Measurements from ENCODE around the gene TMEM248. TPM values are rescaled to one million over a fixed set of nuclear protein-coding genes. Genes with fewer than 3 reads are reported as not detected.

Gene TMEM248
- total RNA-seq, 1 experiment from 2014 or later, result 70.5 TPM

- H3K4me3 Mint-ChIP-seq (ENCODE audit: low read depth, unreplicated experiment), result no peak overlapping the region
- peaks cover 11% of the 10 kb centered on the region for H3K4me1 Mint-ChIP-seq (ENCODE audit: low read depth, unreplicated experiment)
- H3K27ac Mint-ChIP-seq (ENCODE audit: unreplicated experiment), result no peak overlapping the region
- TF ChIP-seq, protein P1, sequence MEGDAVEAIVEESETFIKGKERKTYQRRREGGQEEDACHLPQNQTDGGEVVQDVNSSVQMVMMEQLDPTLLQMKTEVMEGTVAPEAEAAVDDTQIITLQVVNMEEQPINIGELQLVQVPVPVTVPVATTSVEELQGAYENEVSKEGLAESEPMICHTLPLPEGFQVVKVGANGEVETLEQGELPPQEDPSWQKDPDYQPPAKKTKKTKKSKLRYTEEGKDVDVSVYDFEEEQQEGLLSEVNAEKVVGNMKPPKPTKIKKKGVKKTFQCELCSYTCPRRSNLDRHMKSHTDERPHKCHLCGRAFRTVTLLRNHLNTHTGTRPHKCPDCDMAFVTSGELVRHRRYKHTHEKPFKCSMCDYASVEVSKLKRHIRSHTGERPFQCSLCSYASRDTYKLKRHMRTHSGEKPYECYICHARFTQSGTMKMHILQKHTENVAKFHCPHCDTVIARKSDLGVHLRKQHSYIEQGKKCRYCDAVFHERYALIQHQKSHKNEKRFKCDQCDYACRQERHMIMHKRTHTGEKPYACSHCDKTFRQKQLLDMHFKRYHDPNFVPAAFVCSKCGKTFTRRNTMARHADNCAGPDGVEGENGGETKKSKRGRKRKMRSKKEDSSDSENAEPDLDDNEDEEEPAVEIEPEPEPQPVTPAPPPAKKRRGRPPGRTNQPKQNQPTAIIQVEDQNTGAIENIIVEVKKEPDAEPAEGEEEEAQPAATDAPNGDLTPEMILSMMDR (IDR thresholded peaks at IDR 0.05; ENCODE audit: unreplicated experiment), result no peak
- no TSS peak for BruUV-seq (replicated peaks)
- intact Hi-C loops (cut with micrococcal nuclease; ENCODE audit: unreplicated experiment), result no loop called here
- H3K36me3 Mint-ChIP-seq (ENCODE audit: insufficient read depth, unreplicated experiment), result peaks cover 36% of the 10 kb centered on the region
- no peaks in the 10 kb centered on the region for H3K9me3 Mint-ChIP-seq (ENCODE audit: low read depth, unreplicated experiment)
- H3K27me3 Mint-ChIP-seq (ENCODE audit: unreplicated experiment), result no peaks in the 10 kb centered on the region
- CTCF ChIA-PET, result no interaction called here
- no peak for DNase-seq
Observed at GRCh38 chr7:66948480-66949109, 27.6 kb downstream of the TMEM248 start.

GRCh38 chr7:66950311-66950710 lies 29.3 kb downstream of the TMEM248 start:
- TF ChIP-seq, protein P1 (IDR thresholded peaks at IDR 0.05; ENCODE audit: unreplicated experiment), result no peak
- H3K27ac Mint-ChIP-seq (ENCODE audit: unreplicated experiment), result no peak overlapping the region
- H3K36me3 Mint-ChIP-seq (ENCODE audit: insufficient read depth, unreplicated experiment), result peaks cover 31% of the 10 kb centered on the region
- intact Hi-C loops (cut with micrococcal nuclease; ENCODE audit: unreplicated experiment), result no loop called here
- no peaks in the 10 kb centered on the region for H3K27me3 Mint-ChIP-seq (ENCODE audit: unreplicated experiment)
- H3K9me3 Mint-ChIP-seq (ENCODE audit: low read depth, unreplicated experiment), result no peaks in the 10 kb centered on the region
- H3K4me3 Mint-ChIP-seq (ENCODE audit: low read depth, unreplicated experiment), result no peak overlapping the region
- BruUV-seq (replicated peaks), result no TSS peak
- CTCF ChIA-PET, result no interaction called here
- no peak for DNase-seq
- H3K4me1 Mint-ChIP-seq (ENCODE audit: low read depth, unreplicated experiment), result peaks cover 11% of the 10 kb centered on the region

- intact Hi-C loops (cut with micrococcal nuclease; ENCODE audit: unreplicated experiment), result no loop called here
- H3K9me3 Mint-ChIP-seq (ENCODE audit: low read depth, unreplicated experiment), result no peaks in the 10 kb centered on the region
- no peaks in the 10 kb centered on the region for H3K27me3 Mint-ChIP-seq (ENCODE audit: unreplicated experiment)
- peaks cover 11% of the 10 kb centered on the region for H3K4me1 Mint-ChIP-seq (ENCODE audit: low read depth, unreplicated experiment)
- H3K4me3 Mint-ChIP-seq (ENCODE audit: low read depth, unreplicated experiment), result no peak overlapping the region
- CTCF ChIA-PET, result no interaction called here
- no peak for DNase-seq
- no TSS peak for BruUV-seq (replicated peaks)
- peaks cover 29% of the 10 kb centered on the region for H3K36me3 Mint-ChIP-seq (ENCODE audit: insufficient read depth, unreplicated experiment)
- H3K27ac Mint-ChIP-seq (ENCODE audit: unreplicated experiment), result no peak overlapping the region
- TF ChIP-seq, protein P1 (IDR thresholded peaks at IDR 0.05; ENCODE audit: unreplicated experiment), result no peak
Observed at GRCh38 chr7:66950763-66951162, 29.7 kb downstream of the TMEM248 start.

DNA sequence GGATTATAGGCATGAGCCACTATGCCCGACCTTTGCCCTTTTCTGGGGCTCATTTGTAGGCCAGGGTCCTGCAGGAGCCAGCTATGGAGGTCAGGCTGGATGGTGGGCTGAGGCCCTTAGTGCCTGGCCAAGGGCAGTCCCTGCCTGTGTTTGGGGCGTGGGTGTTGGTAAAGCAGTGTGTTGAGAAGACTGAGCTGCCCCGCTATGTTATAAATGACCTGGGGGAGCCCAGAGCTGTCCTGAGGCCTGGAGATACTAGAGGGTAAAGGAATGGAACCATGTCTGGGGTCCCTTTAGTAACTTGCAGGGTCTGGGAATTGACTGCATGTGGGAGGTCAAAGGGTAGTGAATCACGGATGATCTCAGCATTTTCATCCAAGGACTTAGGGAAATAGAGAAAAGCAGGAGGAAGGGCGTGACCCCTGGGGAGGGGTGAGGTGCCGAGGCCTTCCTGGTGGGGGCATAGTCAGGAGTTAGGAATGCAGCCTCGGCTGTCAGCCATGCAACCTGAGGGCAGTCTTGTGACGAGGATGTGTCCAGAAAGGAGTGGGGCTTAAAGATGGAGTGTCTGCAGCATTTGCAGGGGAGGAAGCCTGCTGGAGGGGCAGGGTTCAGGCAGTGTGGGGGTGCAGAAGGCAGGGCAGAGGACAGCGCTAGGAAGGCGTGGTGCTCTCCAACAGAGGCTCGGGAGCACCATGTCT lies 31.5 kb downstream of the TMEM248 start:
- peaks cover 32% of the 10 kb centered on the region for H3K36me3 Mint-ChIP-seq (ENCODE audit: insufficient read depth, unreplicated experiment)
- TF ChIP-seq, protein P1 (IDR thresholded peaks at IDR 0.05; ENCODE audit: unreplicated experiment), result no peak
- CTCF ChIA-PET, result interaction anchor here (0.6 kb wide), 1 partner anchor 37 kb away, joined by 4 read pairs; no protein-coding TSS in a partner anchor
- H3K27me3 Mint-ChIP-seq (ENCODE audit: unreplicated experiment), result no peaks in the 10 kb centered on the region
- BruUV-seq (replicated peaks), result no TSS peak
- no peaks in the 10 kb centered on the region for H3K9me3 Mint-ChIP-seq (ENCODE audit: low read depth, unreplicated experiment)
- H3K4me1 Mint-ChIP-seq (ENCODE audit: low read depth, unreplicated experiment), result peaks cover 18% of the 10 kb centered on the region
- H3K27ac Mint-ChIP-seq (ENCODE audit: unreplicated experiment), result peak overlapping the region; percentile 74
- intact Hi-C loops (cut with micrococcal nuclease; ENCODE audit: unreplicated experiment), result no loop called here
- peak overlapping the region; percentile 16 for H3K4me3 Mint-ChIP-seq (ENCODE audit: low read depth, unreplicated experiment)
- peak; percentile 60 for DNase-seq
